Measurements from ENCODE around the gene TENM4.

Gene TENM4

DNA sequence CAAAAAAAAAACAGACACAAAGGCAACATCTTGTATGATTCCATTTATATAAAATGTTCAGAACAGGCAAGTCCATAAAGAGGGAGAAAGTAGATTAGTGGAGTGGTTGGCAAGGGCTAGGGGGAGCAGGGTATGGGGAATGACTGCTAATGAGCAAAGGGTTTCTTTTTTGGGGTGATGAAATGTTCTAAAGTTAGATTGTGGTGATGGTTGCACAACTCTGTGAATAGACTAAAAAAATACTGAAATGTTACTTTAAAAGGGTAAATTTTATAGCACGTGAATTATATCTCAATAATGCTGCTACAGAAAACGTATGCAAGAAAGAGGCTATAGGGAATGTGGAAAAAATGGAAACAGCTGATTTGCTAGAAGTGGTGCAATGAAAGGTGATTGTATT is 155.1 kb downstream of the TENM4 start:
- no peak for DNase-seq

DNA sequence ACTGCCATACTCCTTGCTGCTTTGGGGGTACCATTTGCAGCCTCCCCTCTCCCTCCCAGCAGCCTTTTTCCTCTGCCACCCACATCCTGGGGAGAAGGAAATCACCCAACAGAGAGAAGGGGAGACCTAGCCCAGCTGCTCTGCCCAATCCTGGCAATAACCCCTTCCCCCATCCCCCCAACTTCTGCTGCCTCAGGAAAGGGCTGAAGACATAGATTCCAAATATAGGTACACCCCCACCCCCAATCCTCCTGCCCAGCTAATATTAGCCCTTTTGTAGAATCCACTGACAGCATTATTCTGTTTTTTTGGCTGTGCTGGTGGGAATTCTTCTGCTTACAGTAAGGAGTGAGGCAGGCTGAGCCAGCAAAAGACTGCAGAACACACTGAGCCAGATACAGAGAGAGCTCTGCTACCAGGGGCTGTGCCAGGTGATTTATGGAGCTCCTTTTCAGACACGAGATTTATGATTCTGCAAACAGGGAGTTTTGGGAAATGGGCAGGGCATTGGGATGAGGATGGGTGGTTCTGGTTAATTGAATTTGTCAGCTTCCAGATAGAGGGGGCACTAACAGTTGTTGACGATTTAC is 164.0 kb downstream of the TENM4 start:
- no peak for DNase-seq

DNA sequence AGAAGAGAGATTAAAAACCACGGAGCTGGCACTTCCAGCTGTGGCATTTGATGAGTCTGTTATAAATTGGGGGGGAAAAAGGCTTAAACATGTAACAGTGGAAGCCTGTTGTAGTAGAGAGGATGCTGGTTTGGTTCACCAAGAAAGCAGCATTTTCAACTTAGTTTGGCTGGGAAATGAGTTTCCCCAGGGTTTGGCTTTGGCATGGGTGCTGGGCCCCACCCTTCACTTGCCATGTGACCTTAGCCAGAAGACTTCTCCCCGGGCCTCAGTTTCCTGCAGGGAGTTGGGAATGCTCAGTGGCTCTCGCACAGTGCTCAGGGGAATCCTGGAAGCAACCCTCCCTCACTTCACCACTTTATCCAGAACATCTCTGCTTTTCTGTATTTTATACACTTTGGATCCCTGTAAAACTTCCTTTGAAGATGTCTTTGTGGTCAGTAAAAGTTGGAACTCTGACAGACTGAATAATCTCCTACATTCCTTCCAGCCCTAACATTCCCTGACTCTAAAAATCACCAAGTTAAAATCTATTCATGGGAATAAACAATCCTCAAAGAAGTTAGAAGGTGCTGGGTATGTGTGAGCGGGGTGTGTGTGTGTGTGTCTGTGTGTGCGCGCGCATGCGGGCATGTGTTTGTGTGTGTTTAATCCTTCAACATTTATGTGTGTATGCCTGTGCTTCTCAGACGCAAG is 166.0 kb downstream of the TENM4 start:
- no peak for DNase-seq

GRCh38 chr11:79273781-79274180 is 167.0 kb downstream of the TENM4 start:
- DNase-seq, result no peak

DNA sequence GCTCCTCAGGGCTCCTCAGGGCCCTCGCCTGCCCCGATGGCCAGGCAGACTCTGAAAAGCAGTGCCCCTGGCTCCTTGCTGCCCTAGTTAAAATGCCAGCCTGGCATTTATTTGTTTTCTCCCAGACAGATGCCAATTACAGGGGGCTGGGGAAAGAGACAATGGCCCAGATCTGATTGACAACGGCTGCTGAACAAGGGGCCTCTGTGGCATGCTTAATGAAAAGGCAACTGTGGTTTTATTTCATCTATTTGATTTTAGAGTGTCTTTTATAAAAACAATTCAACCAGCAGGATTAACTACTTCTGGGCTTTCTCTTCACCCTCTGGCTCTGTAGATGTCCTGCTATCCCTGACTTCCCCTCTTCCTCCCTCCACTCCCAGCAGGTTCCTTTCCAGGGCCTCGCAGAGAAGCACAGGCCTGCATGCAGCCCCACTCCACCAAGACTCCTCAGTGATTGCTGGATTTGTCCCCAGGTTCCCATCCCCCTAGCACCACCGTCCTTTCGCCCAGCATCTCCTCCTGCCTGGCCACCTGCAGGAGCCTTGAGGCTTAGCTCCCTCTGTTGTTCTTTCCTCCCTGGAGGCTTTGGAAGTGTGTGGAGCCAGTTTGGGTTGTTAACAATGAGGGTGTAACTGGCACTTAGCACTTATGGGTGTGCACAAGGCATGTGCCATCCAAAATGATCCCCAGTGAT is 171.1 kb downstream of the TENM4 start:
- no peak for DNase-seq

GRCh38 chr11:79266396-79266795 is 174.4 kb downstream of the TENM4 start:
- DNase-seq, result no peak

DNA sequence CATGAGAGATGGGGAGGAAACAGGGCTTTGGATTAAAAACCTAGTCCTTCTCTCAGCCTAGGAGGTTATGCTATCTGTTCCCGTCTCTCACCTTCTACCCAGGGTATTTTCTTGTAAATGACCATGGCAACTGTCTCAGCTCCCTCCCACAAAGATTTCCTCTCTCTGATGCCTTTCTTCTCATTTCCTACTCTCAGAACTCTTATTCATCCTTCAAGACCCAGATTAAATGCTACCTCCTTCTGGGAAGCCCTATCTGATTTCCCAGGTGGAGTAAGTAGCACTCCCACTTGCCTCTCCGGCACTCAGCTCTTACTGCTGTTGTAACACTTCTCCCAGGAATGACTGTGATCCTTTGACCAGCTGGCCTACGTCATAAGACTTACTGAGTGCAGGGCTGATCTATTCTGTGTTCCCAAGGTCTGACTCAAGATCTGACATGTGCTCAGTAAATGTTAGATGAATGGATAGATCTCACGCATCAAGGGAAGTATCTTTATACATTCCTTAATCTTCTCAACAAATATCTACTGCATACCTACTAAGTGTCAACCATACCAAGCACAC is 175.0 kb downstream of the TENM4 start:
- DNase-seq, result no peak

- DNase-seq, result no peak
Measured at GRCh38 chr11:79264284-79264683, 176.5 kb downstream of the TENM4 start.

DNA sequence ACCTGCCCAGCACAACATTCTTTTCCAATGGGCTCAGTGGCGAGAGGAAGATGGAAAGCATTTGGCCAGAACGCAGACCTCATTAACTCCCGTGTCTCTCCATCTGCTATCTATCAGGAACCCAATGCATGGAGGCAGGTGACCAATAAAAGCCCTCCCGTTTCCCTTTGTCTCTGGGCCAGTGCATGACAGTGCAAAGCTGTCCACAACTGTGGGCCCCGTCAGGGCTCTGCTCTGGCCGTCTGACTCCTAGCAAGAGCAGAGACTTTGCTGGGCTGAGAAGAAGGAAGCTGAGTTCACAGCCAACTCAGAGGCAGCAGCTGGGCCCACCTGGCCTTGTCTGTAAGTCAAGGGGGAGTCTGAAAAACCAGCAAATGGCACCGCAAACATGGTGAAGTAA is 177.8 kb downstream of the TENM4 start:
- no peak for DNase-seq

GRCh38 chr11:79262221-79262620 is 178.6 kb downstream of the TENM4 start:
- DNase-seq, result no peak

- no peak for DNase-seq
Measured at GRCh38 chr11:79261684-79262083, 179.1 kb downstream of the TENM4 start.

- no peak for DNase-seq
Measured at GRCh38 chr11:79259800-79260199, 181.0 kb downstream of the TENM4 start.

DNA sequence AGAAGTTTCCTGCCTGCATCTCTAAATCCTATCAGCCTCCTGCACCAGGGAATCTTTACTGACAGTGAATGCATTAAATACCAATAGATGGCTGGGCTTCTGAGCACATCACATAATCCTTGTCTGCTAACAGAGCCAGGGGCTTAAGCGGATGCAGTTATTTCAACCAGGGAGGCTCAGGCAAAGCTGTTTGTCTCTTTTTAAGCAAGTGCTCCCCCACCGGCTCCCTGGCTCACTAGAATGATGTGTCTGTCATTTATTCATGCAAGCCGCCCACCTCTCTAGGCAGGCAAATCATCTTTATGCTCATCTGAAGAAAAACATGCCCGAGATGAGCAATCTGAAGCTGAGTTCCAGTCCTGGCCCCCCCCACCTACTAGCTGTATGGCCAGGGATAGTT is 182.3 kb downstream of the TENM4 start:
- DNase-seq, result no peak

- DNase-seq, result no peak
Measured at GRCh38 chr11:79255965-79256364, 184.9 kb downstream of the TENM4 start.

- no peak for DNase-seq
Measured at GRCh38 chr11:79253280-79253679, 187.6 kb downstream of the TENM4 start.

- DNase-seq, result no peak
Measured at GRCh38 chr11:79249295-79249993, 191.4 kb downstream of the TENM4 start.

GRCh38 chr11:79244798-79245197 is 196.0 kb downstream of the TENM4 start:
- no peak for DNase-seq

GRCh38 chr11:79244241-79244772 is 196.5 kb downstream of the TENM4 start:
- no peak for DNase-seq

GRCh38 chr11:79243422-79244210 is 197.2 kb downstream of the TENM4 start:
- DNase-seq, result no peak

- no peak for DNase-seq
Measured at GRCh38 chr11:79242616-79243015, 198.2 kb downstream of the TENM4 start.

GRCh38 chr11:79241852-79242241 is 199.0 kb downstream of the TENM4 start:
- DNase-seq, result no peak

DNA sequence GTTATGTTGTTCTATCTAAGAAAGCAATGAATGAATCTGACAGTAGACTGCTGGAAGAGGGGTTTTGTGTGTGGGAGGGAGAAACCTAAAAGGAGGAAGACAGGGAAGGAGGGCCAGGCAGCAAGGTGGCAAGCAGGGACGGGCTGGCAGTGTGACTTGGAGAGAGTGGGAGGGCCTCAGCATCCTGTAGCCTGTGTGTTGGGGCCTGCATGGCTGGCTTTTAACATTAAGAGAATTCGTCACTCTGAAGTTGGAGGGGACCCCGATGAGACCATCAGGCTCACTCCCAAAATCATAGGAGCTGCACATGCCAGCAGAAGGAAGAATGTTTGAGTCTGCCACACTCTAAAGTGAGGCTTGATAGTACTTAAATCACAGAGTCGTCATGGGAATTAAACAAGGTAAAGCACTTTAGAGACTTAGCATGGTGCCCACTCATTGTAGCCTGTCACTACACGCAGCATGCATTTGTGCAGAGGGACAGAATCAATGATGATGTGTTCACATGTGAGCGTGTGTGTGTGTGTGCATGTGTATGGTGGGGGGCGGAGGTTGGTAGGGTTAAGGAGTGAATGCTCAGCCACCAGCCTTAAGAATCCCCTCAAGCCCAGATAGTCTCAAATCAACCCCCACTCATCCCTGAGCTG is 199.5 kb downstream of the TENM4 start:
- no peak for DNase-seq

All from activated effector memory CD4-positive, alpha-beta T cell treated with anti-CD3 and anti-CD28 coated beads, Interleukin-2, amount 50 U/mL, for 16 hours (primary cell).